Measurements from ENCODE around the gene HIVEP3.

- TF ChIP-seq CTCF (IDR thresholded peaks at IDR 0.05): no peak
- no peak for TF ChIP-seq POLR2A (IDR thresholded peaks at IDR 0.05)
These were observed 388.3 kb downstream of the HIVEP3 start for GRCh38 chr1:41530411-41530810.

Measured in right lobe of liver (tissue), 4 donors.